ENCODE data around the gene VSIR.

The VSIR gene

DNA sequence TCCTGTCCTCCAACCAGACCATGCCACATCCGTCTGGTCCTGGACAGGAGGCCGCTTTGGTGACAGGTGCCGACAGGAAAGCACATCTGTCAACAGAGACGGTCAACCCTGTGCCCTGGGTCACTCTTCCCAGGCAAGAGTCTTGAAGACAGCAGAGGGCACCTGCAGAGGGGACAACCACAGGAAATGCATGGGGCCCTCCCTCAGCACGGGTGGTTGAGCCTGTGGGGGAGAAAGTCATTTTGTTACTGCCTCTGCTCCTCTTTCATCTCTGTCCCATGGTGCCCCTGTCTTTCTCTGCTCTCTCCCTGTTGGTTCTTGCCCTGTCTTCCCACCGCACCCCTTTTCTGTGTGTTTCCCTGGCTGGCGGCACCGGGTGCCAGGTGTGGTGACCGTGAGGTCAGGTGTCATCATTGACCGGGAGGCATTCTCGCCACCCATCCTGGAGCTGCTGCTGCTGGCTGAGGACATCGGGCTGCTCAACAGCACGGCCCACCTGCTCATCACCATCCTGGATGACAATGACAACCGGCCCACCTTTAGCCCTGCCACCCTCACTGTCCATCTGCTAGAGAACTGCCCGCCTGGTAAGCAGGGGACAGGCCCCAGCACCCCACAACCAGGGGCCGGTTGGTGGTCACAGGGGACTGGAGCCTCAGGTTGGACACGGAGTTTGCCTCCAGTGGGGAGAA lies 17.6 kb upstream of the VSIR start:
- Histone ChIP-seq H3K27me3 (replicated peaks; ENCODE audit: control insufficient read depth, insufficient read depth, low read length) (peaks cover 12% of the 10 kb centered on the region), H3K9me3 (ENCODE audit: control insufficient read depth, low read length) (no peaks in the 10 kb centered on the region), H3K9ac (ENCODE audit: low read length) (no peak overlapping the region), H3K4me3 (ENCODE audit: low read length) (no peak overlapping the region), H3K4me1 (ENCODE audit: control insufficient read depth, insufficient read depth, low read length) (no peaks in the 10 kb centered on the region), H3K36me3 (ENCODE audit: control insufficient read depth, insufficient read depth, low read length, severe bottlenecking) (no peaks in the 10 kb centered on the region)
- DNase-seq (ENCODE audit: low read depth), result no peak

DNA sequence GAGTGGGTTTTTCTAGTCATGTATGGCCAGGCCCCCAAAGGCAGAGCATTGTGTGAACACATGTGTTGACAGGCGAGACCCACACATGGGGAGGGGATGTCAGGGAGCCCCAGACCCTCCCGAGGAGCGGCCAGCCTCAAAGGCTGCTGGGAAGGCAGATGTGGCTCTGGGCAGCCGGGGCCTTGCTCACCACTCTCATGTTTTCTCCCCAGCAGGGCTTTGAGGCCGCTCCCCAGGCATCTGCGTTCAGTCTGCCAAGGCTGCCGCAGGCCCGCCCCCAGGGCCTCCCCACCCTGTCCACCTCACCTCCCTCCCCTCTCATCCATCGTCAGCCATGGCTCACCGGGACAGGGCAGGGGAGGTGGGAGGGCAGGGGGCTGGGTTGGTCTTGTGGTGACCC lies 16.6 kb upstream of the VSIR start:
- Histone ChIP-seq H3K9me3 (ENCODE audit: control insufficient read depth, low read length) (no peaks in the 10 kb centered on the region), H3K36me3 (ENCODE audit: control insufficient read depth, insufficient read depth, low read length, severe bottlenecking) (no peaks in the 10 kb centered on the region), H3K27me3 (replicated peaks; ENCODE audit: control insufficient read depth, insufficient read depth, low read length) (peaks cover 19% of the 10 kb centered on the region), H3K4me1 (ENCODE audit: control insufficient read depth, insufficient read depth, low read length) (no peaks in the 10 kb centered on the region), H3K4me3 (ENCODE audit: low read length) (no peak overlapping the region), H3K9ac (ENCODE audit: low read length) (no peak overlapping the region)
- DNase-seq (ENCODE audit: low read depth), result no peak

DNA sequence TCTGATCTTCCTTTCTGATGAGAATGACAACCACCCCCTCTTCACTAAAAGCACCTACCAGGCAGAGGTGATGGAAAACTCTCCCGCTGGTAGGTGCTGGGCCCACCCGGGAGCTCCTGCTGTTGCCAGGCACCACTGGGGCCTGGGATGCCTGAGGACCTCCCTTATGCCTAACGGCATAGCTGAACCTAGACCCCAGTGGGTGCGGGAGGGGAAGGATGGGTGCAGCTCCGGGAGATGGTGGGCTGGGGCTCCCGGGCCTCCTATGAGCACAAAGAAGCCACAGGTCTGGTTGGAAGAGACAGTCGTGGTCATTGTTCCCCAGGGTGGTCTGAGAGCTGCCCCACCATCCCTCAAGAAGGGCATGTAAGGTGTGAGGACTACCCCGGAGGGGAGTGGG lies 15.6 kb upstream of the VSIR start:
- Histone ChIP-seq H3K27me3 (replicated peaks; ENCODE audit: control insufficient read depth, insufficient read depth, low read length) (peaks cover 29% of the 10 kb centered on the region), H3K4me3 (ENCODE audit: low read length) (no peak overlapping the region), H3K4me1 (ENCODE audit: control insufficient read depth, insufficient read depth, low read length) (no peaks in the 10 kb centered on the region), H3K9me3 (ENCODE audit: control insufficient read depth, low read length) (no peaks in the 10 kb centered on the region), H3K9ac (ENCODE audit: low read length) (no peak overlapping the region), H3K36me3 (ENCODE audit: control insufficient read depth, insufficient read depth, low read length, severe bottlenecking) (no peaks in the 10 kb centered on the region)
- no peak for DNase-seq (ENCODE audit: low read depth)

DNA sequence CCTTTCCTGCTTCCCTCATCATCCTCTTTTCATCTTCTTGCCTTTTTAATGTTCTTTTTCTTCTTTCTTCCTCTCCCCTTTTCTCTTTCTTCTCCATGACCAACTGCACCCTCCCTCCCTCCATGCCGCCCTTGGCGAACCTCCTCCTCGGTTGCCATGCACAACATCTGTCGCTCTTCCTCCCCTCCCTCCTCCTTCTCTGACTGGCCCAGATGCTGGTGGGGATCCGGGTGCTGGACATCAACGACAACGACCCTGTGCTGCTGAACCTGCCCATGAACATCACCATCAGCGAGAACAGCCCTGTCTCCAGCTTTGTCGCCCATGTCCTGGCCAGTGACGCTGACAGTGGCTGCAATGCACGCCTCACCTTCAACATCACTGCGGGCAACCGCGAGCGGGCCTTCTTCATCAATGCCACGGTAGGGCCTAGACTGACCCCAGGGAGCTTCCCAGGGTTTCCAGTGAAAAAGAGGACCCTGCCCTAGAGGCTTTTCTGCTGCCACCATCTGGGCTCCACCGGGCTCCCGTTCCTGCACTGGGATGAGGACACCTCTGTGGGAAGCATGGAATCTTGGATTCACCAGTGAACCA lies 11.5 kb upstream of the VSIR start:
- H3K9me3 ChIP-seq (ENCODE audit: control insufficient read depth, low read length), result no peaks in the 10 kb centered on the region
- DNase-seq (ENCODE audit: low read depth), result no peak
- H3K4me1 ChIP-seq (ENCODE audit: control insufficient read depth, insufficient read depth, low read length), result no peaks in the 10 kb centered on the region
- H3K27me3 ChIP-seq (replicated peaks; ENCODE audit: control insufficient read depth, insufficient read depth, low read length), result peaks cover 51% of the 10 kb centered on the region
- no peaks in the 10 kb centered on the region for H3K36me3 ChIP-seq (ENCODE audit: control insufficient read depth, insufficient read depth, low read length, severe bottlenecking)
- no peak overlapping the region for H3K9ac ChIP-seq (ENCODE audit: low read length)
- H3K4me3 ChIP-seq (ENCODE audit: low read length), result no peak overlapping the region

GRCh38 chr10:71783917-71784678 lies 10.8 kb upstream of the VSIR start:
- Histone ChIP-seq H3K4me3 (ENCODE audit: low read length) (no peak overlapping the region), H3K27me3 (replicated peaks; ENCODE audit: control insufficient read depth, insufficient read depth, low read length) (peaks cover 47% of the 10 kb centered on the region), H3K36me3 (ENCODE audit: control insufficient read depth, insufficient read depth, low read length, severe bottlenecking) (no peaks in the 10 kb centered on the region), H3K9ac (ENCODE audit: low read length) (no peak overlapping the region), H3K9me3 (ENCODE audit: control insufficient read depth, low read length) (no peaks in the 10 kb centered on the region), H3K4me1 (ENCODE audit: control insufficient read depth, insufficient read depth, low read length) (no peaks in the 10 kb centered on the region)
- DNase-seq (ENCODE audit: low read depth), result no peak

- no peaks in the 10 kb centered on the region for H3K4me1 ChIP-seq (ENCODE audit: control insufficient read depth, insufficient read depth, low read length)
- no peaks in the 10 kb centered on the region for H3K9me3 ChIP-seq (ENCODE audit: control insufficient read depth, low read length)
- H3K27me3 ChIP-seq (replicated peaks; ENCODE audit: control insufficient read depth, insufficient read depth, low read length), result peaks cover 47% of the 10 kb centered on the region
- no peak overlapping the region for H3K9ac ChIP-seq (ENCODE audit: low read length)
- no peak overlapping the region for H3K4me3 ChIP-seq (ENCODE audit: low read length)
- DNase-seq (ENCODE audit: low read depth), result no peak
- H3K36me3 ChIP-seq (ENCODE audit: control insufficient read depth, insufficient read depth, low read length, severe bottlenecking), result no peaks in the 10 kb centered on the region
Observed at GRCh38 chr10:71782917-71783490, 9.7 kb upstream of the VSIR start.

DNA sequence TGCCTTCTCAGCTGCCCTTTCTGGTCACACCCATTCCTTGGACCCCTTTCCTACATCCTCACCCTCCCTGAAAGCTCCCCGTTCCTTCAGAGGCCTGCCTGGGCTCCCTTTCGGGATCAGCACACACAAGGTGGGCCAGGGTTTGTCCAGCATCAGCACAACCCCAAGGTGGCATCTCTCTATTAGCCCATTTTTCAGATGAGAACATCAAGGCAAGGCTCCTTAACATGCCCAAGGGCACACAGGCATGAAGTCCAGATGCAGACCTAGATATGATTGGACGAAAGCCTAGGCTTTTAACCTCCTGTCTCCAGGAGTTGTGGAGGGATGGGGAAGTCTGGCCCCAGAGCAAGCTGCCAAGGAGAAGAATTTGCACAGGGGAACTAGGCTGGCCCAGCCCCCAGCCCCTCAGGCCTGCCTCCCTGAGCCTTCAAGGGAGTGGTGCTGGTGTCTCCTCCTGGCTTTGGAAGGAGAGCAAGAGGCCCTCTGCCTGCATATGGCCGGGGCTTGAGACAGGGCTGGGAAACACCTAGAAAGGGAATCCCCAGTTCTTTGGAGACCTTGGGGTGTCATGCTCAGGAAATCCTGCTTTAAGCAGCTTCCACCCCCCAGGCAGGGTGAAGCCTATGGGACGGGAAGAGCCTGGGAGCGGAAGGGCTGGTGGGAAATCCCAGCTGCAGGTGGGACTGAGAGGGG lies 9.0 kb upstream of the VSIR start:
- DNase-seq (ENCODE audit: low read depth), result no peak
- no peaks in the 10 kb centered on the region for H3K4me1 ChIP-seq (ENCODE audit: control insufficient read depth, insufficient read depth, low read length)
- H3K4me3 ChIP-seq (ENCODE audit: low read length), result no peak overlapping the region
- no peak overlapping the region for H3K9ac ChIP-seq (ENCODE audit: low read length)
- H3K9me3 ChIP-seq (ENCODE audit: control insufficient read depth, low read length), result no peaks in the 10 kb centered on the region
- H3K36me3 ChIP-seq (ENCODE audit: control insufficient read depth, insufficient read depth, low read length, severe bottlenecking), result no peaks in the 10 kb centered on the region
- H3K27me3 ChIP-seq (replicated peaks; ENCODE audit: control insufficient read depth, insufficient read depth, low read length), result peaks cover 47% of the 10 kb centered on the region

DNA sequence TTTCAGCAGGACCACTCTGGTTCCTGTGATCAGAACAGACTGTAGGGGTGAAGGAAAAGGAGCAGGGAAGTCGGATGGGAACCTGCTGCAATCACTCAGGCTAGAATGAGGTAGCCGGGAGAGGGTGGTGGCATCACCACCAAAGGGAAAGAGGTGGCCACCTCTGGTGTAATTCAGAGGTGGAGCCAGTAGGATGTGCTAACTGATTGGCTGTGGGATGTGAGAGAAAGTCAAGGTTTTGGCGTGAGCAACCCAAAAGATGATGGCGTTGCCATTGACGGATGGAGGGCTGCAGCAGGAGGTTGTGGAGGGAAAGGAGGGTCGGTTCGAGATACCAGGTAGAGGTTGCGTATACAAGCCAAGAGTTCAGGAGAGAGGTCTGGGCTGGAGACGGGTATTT lies 7.4 kb upstream of the VSIR start:
- Histone ChIP-seq H3K36me3 (ENCODE audit: control insufficient read depth, insufficient read depth, low read length, severe bottlenecking) (no peaks in the 10 kb centered on the region), H3K4me3 (ENCODE audit: low read length) (no peak overlapping the region), H3K9me3 (ENCODE audit: control insufficient read depth, low read length) (no peaks in the 10 kb centered on the region), H3K9ac (ENCODE audit: low read length) (no peak overlapping the region), H3K4me1 (ENCODE audit: control insufficient read depth, insufficient read depth, low read length) (no peaks in the 10 kb centered on the region), H3K27me3 (replicated peaks; ENCODE audit: control insufficient read depth, insufficient read depth, low read length) (peaks cover 40% of the 10 kb centered on the region)
- DNase-seq (ENCODE audit: low read depth), result no peak

- no peak for DNase-seq (ENCODE audit: low read depth)
- Histone ChIP-seq H3K4me1 (ENCODE audit: control insufficient read depth, insufficient read depth, low read length) (peaks cover 5% of the 10 kb centered on the region), H3K36me3 (ENCODE audit: control insufficient read depth, insufficient read depth, low read length, severe bottlenecking) (no peaks in the 10 kb centered on the region), H3K9ac (ENCODE audit: low read length) (no peak overlapping the region), H3K4me3 (ENCODE audit: low read length) (no peak overlapping the region), H3K9me3 (ENCODE audit: control insufficient read depth, low read length) (no peaks in the 10 kb centered on the region), H3K27me3 (replicated peaks; ENCODE audit: control insufficient read depth, insufficient read depth, low read length) (peaks cover 35% of the 10 kb centered on the region)
Observed at GRCh38 chr10:71780156-71780555, 6.8 kb upstream of the VSIR start.

DNA sequence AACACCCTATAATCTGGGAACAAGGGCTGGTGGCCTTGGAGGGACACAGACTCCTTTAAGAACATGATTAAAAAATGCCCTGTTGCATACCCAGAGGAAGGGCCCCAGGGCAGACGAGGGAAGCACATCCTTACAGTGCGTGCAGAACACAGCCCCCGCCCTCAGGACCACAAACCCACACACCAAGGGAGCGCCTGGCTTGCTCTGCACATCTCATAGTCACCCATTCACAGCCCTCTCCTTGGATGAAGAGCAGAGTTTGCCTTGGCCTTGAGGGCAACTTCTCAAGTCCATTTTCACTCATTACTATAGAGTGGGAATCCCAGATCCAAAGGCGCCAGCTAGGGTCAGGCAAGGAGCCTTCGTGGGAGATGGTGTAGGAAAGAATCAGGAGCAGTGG lies 6.3 kb upstream of the VSIR start:
- no peak for DNase-seq (ENCODE audit: low read depth)
- Histone ChIP-seq H3K9ac (ENCODE audit: low read length) (no peak overlapping the region), H3K27me3 (replicated peaks; ENCODE audit: control insufficient read depth, insufficient read depth, low read length) (peaks cover 31% of the 10 kb centered on the region)

More for the DNA sequence above, 6.3 kb upstream of the VSIR start:
- Histone ChIP-seq H3K4me3 (ENCODE audit: low read length) (no peak overlapping the region), H3K36me3 (ENCODE audit: control insufficient read depth, insufficient read depth, low read length, severe bottlenecking) (no peaks in the 10 kb centered on the region), H3K4me1 (ENCODE audit: control insufficient read depth, insufficient read depth, low read length) (peaks cover 10% of the 10 kb centered on the region), H3K9me3 (ENCODE audit: control insufficient read depth, low read length) (no peaks in the 10 kb centered on the region)
